ENCODE results near the gene CRELD1. TPM values are rescaled to one million over a fixed set of nuclear protein-coding genes. Genes with fewer than 3 reads are reported as not detected.

Gene CRELD1
- total and polyA plus RNA-seq, 8 donors: 29.9 to 81.2 (median 66.7) TPM

GRCh38 chr3:9955611-9956352, 22.1 kb downstream of the CRELD1 start:
- ATAC-seq (peak; percentile 51), DNase-seq (no peak)
- H3K4me1 ChIP-seq: peaks cover 8 to 13% of the 10 kb centered on the region in 2 donors
- intact Hi-C loops (cut with DNase I): no loop called here
- no peaks in the 10 kb centered on the region for H3K9me3 ChIP-seq
- peaks cover 0 to 17% of the 10 kb centered on the region in 2 donors for H3K27me3 ChIP-seq
- TF ChIP-seq, protein P1, sequence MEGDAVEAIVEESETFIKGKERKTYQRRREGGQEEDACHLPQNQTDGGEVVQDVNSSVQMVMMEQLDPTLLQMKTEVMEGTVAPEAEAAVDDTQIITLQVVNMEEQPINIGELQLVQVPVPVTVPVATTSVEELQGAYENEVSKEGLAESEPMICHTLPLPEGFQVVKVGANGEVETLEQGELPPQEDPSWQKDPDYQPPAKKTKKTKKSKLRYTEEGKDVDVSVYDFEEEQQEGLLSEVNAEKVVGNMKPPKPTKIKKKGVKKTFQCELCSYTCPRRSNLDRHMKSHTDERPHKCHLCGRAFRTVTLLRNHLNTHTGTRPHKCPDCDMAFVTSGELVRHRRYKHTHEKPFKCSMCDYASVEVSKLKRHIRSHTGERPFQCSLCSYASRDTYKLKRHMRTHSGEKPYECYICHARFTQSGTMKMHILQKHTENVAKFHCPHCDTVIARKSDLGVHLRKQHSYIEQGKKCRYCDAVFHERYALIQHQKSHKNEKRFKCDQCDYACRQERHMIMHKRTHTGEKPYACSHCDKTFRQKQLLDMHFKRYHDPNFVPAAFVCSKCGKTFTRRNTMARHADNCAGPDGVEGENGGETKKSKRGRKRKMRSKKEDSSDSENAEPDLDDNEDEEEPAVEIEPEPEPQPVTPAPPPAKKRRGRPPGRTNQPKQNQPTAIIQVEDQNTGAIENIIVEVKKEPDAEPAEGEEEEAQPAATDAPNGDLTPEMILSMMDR (IDR thresholded peaks at IDR 0.05): no peak
- H3K4me3 ChIP-seq: no peak overlapping the region
- H3K27ac ChIP-seq: no peak overlapping the region
- no peaks in the 10 kb centered on the region for H3K36me3 ChIP-seq

DNA sequence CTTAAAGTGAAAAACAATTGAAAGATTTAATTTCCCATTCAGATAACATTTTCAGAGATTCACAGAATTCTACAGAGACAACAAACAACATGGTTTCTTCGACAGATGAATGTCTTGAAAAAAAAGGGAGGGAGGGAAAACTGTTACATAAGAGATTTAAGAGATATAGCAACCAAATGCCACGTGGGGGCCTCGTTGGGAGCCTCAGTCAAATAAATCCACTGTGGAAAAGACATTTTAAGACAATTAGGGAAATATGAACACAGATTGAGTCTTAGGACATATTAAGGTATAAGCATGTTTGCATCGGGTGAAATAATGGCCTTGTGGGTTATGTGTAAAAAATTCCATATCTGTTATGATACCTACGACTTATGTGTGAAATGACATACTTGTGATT, 23.6 kb downstream of the CRELD1 start:
- TF ChIP-seq, protein P1 (IDR thresholded peaks at IDR 0.05): no peak
- peaks cover 0 to 2% of the 10 kb centered on the region in 2 donors for H3K27me3 ChIP-seq
- intact Hi-C loops (cut with DNase I): no loop called here

GRCh38 chr3:9965200-9965875, 31.7 kb downstream of the CRELD1 start:
- Histone ChIP-seq H3K4me3 (no peak overlapping the region), H3K9me3 (no peaks in the 10 kb centered on the region), H3K36me3 (peaks cover 5 to 88% of the 10 kb centered on the region in 2 donors), H3K27ac (no peak overlapping the region), H3K4me1 (no peaks in the 10 kb centered on the region), H3K27me3 (no peaks in the 10 kb centered on the region)
- no peak for DNase-seq
- intact Hi-C loops (cut with DNase I): no loop called here
- TF ChIP-seq, protein P1 (IDR thresholded peaks at IDR 0.05): no peak
- no peak for ATAC-seq

More for the DNA sequence above, 23.6 kb downstream of the CRELD1 start:
- DNase-seq (no peak), ATAC-seq (no peak)
- Histone ChIP-seq H3K4me1 (peaks cover under 1 to 3% of the 10 kb centered on the region in 2 donors), H3K4me3 (no peak overlapping the region), H3K36me3 (peaks cover 0 to 14% of the 10 kb centered on the region in 2 donors), H3K27ac (no peak overlapping the region), H3K9me3 (no peaks in the 10 kb centered on the region)

DNA sequence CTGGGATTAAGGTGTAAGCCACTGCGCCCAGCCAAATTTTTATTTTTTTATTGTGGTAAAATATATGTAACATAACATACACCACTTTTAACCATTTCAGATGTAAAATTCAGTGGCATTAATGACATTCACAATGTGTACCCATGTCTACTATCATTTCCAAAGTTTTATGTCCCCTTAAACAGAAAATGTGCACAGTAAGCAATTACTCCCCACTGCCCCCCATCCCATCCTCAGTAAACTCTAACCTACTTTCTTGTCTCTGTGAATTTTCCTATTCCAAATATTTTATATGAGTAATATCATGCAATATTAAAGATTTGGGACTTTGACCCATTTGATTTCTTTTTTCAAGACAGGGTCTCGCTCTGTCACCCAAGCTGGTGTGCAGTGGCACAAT, 33.2 kb downstream of the CRELD1 start:
- ATAC-seq (no peak), DNase-seq (no peak)
- no peak overlapping the region for H3K27ac ChIP-seq
- H3K36me3 ChIP-seq: peaks cover 5 to 93% of the 10 kb centered on the region in 2 donors
- H3K4me1 ChIP-seq: no peaks in the 10 kb centered on the region
- TF ChIP-seq, protein P1 (IDR thresholded peaks at IDR 0.05): no peak
- no peaks in the 10 kb centered on the region for H3K27me3 ChIP-seq
- intact Hi-C loops (cut with DNase I): no loop called here
- H3K9me3 ChIP-seq: no peaks in the 10 kb centered on the region
- no peak overlapping the region for H3K4me3 ChIP-seq

- Histone ChIP-seq H3K4me3 (no peak overlapping the region), H3K9me3 (no peaks in the 10 kb centered on the region), H3K27ac (peak overlapping the region; percentile 43 to 50), H3K36me3 (peaks cover 5 to 95% of the 10 kb centered on the region in 2 donors), H3K27me3 (no peaks in the 10 kb centered on the region), H3K4me1 (no peaks in the 10 kb centered on the region)
- TF ChIP-seq, protein P1 (IDR thresholded peaks at IDR 0.05): no peak
- DNase-seq (no peak), ATAC-seq (no peak)
- intact Hi-C loops (cut with DNase I): no loop called here
Observed at GRCh38 chr3:9969632-9970019, 36.0 kb downstream of the CRELD1 start.
